ENCODE measurements around the gene MRGPRD. TPM values are rescaled to one million over a fixed set of nuclear protein-coding genes. Genes with fewer than 3 reads are reported as not detected.

The MRGPRD gene
- total and polyA plus RNA-seq, 2 of the 8 experiments (the other 6 are each of a cell fraction or from before 2014, with no cell fraction given) = not detected

- TF ChIP-seq SUZ12 (IDR thresholded peaks at IDR 0.05; ENCODE audit: low read length) (no peak), SP1 (IDR thresholded peaks at IDR 0.05; ENCODE audit: low read depth, low read length) (no peak)
Measured at GRCh38 chr11:69010361-69010891, 29.6 kb upstream of the MRGPRD start (continued).

Measured in H1 (cell line).